Panc1 (cell line): Measurements from ENCODE around the gene ABAT.

Experiments
- CTCF ChIP-seq: fragments of 450-650 bp; IDR thresholded peaks from 2 replicates; pipeline ENCODE4 v1.5.1; 2017; ENCODE audit warnings: mild to moderate bottlenecking
- POLR2AphosphoS5 ChIP-seq: IDR thresholded peaks from 2 replicates; pipeline ENCODE4 v1.6.1; 2012; ENCODE audit warnings: mild to moderate bottlenecking, low read depth, low read length, moderate library complexity

- TF ChIP-seq CTCF = no peak
- TF ChIP-seq POLR2AphosphoS5 = no peak
Measured at GRCh38 chr16:8648877-8649276, 25.5 kb upstream of the ABAT start.
